HG03442 (cell line): ENCODE data around the gene PRKG2.

Source experiments
- ATAC-seq: cut with Tn5 transposase; IDR thresholded peaks from one replicate; pipeline ENCODE4 v1.9.1; 2021; ENCODE audit warnings: mild to moderate bottlenecking, moderate library complexity; ENCODE audit not compliant: unreplicated experiment

PRKG2 gene

DNA sequence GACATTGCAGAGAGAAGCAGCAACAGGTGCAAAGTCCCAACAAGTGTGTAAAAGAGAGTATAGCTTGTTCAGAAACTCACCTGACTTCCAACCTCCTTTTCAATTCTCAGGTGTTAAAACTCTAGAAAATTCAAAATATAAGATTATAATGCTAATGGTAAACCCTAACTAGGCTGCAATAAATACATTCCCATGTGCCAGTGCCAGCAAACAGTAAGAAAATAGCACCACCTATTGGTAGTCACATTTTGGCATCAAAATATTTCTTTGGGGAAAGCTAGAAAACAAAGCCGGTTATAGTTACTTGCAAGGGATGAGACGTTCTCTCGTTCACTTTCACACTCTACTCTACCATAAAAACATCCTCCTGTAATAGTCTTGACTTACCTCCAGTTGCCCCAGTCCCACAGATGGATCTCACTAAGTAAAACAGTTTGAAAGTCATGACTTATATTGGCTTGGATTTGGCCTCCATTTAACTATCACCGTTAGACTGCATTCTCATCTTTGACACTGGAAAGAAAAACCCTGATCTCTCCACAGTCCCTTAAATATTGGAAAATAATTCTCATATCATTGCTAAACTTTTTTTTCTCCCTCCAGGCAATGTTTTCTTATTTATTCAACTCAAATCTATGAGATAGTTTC is 174.9 kb downstream of the PRKG2 start:
- ATAC-seq, result peak; percentile 49

DNA sequence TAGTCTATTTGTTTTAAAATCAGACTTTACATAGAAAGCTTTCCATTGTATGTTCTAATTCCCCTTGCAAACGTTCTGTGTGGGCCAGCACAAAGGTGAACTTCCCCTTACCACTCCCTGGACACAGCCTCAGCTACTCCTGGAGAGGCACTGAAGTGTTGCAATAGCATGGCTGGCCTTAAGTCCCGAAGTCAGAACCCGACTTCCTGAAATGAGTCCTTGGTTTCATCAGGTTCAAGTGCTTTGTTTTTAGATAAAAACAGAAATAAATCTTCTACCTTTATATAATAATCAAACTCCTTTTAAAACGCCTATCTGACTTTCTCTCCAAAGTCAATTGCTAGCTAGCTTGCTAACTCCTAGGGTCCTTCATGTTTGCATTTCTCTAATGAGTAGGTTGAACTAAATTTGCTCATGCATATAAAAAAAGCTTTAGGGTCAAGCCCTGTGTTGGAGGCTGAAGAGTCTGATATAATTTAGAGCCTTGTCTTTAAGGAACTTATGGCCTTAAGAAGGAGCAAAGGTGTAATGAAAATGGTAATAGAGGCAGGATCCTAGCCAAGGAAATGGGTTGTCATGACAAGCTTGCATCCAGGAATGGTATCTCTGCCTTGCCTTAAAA is 175.6 kb downstream of the PRKG2 start:
- ATAC-seq, result no peak

DNA sequence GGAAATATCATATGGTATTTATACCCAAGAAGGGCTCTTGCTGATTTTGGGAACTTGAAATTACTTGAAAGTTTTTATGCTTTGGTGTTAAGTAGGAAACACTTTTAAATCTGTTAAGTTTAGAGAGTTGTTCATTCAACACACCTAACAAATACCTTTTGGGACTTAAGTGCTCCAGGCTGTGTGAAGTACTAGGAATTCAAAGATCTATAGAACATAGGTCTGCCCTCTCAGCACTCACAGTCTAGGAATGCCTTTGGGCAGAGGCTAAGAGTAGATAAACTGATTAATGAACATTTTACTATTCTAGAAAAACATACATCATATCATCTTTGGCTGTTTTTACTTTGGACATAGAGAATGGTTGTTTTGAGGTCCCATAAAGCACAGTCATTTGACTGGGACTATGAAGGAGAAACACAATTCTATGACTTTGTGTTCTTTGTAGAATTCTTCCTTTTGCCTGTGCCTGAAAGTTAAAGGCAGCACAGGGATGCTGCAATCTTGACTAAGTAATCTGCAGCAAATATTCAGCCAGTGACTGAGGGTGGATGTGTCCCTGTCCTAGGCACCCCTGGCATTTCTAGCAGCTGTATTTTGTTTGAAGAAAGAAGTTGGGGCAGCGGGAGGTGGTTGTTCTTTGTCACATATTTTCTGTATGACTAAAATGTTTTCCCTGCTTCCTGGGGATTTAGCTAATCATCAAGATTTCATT is 176.2 kb downstream of the PRKG2 start:
- no peak for ATAC-seq
